ENCODE results near the gene VEZF1.

Gene VEZF1

GRCh38 chr17:57999010-57999495 lies 11.0 kb upstream of the VEZF1 start:
- no peak overlapping the region for H3K4me3 ChIP-seq (ENCODE audit: low read depth, low read length)
- TF ChIP-seq CTCF (IDR thresholded peaks at IDR 0.05; ENCODE audit: insufficient read depth, low read depth, low read length, missing control alignments), result no peak
- DNase-seq (ENCODE audit: low read depth), result no peak

GRCh38 chr17:57997085-57997809 lies 9.2 kb upstream of the VEZF1 start:
- no peak overlapping the region for H3K4me3 ChIP-seq (ENCODE audit: low read depth, low read length)
- no peak for TF ChIP-seq CTCF (IDR thresholded peaks at IDR 0.05; ENCODE audit: insufficient read depth, low read depth, low read length, missing control alignments)
- DNase-seq (ENCODE audit: low read depth), result no peak

- no peak overlapping the region for H3K4me3 ChIP-seq (ENCODE audit: low read depth, low read length)
- TF ChIP-seq CTCF (IDR thresholded peaks at IDR 0.05; ENCODE audit: insufficient read depth, low read depth, low read length, missing control alignments), result peak; percentile 72
- DNase-seq (ENCODE audit: low read depth), result peak; percentile 81
Observed at GRCh38 chr17:57995076-57995956, 7.3 kb upstream of the VEZF1 start.

- H3K4me3 ChIP-seq (ENCODE audit: low read depth, low read length), result no peak overlapping the region
- no peak for TF ChIP-seq CTCF (IDR thresholded peaks at IDR 0.05; ENCODE audit: insufficient read depth, low read depth, low read length, missing control alignments)
- DNase-seq (ENCODE audit: low read depth), result no peak
Observed at GRCh38 chr17:57994436-57994835, 6.4 kb upstream of the VEZF1 start.

- no peak for TF ChIP-seq CTCF (IDR thresholded peaks at IDR 0.05; ENCODE audit: insufficient read depth, low read depth, low read length, missing control alignments)
- DNase-seq (ENCODE audit: low read depth), result peak; percentile 54
- H3K4me3 ChIP-seq (ENCODE audit: low read depth, low read length), result no peak overlapping the region
Observed at GRCh38 chr17:57993471-57994365, 5.7 kb upstream of the VEZF1 start.

GRCh38 chr17:57991537-57991936 lies 3.5 kb upstream of the VEZF1 start:
- H3K4me3 ChIP-seq (ENCODE audit: low read depth, low read length), result no peak overlapping the region
- TF ChIP-seq CTCF (IDR thresholded peaks at IDR 0.05; ENCODE audit: insufficient read depth, low read depth, low read length, missing control alignments), result no peak
- DNase-seq (ENCODE audit: low read depth), result no peak
